HepG2 (cell line): ENCODE measurements around the gene DLX4. TPM values are rescaled to one million over a fixed set of nuclear protein-coding genes. Genes with fewer than 3 reads are reported as not detected.

Source experiments
- ARHGAP35 ChIP-seq: sonication (generic); formaldehyde crosslinking; IDR thresholded peaks from 2 replicates; pipeline ENCODE4 v1.9.0; 2022; ENCODE audit warnings: mild to moderate bottlenecking, inconsistent platforms, moderate library complexity, missing genetic modification reagents, borderline replicate concordance
- DR1 ChIP-seq: sonication (generic); formaldehyde crosslinking; IDR thresholded peaks from 2 replicates; pipeline ENCODE4 v1.8.0; 2021; ENCODE audit warnings: mild to moderate bottlenecking, missing genetic modification reagents, inconsistent platforms
- JARID2 ChIP-seq: sonication (generic); formaldehyde crosslinking; IDR thresholded peaks from 2 replicates; pipeline ENCODE4 v1.8.1; 2023; ENCODE audit warnings: missing genetic modification reagents, inconsistent platforms; ENCODE audit not compliant: insufficient replicate concordance
- JUN ChIP-seq: sonication (generic); formaldehyde crosslinking; IDR thresholded peaks from 2 replicates; pipeline ENCODE4 v1.4.0; 2020; ENCODE audit warnings: mild to moderate bottlenecking, missing genetic modification reagents
- JUNB ChIP-seq: sonication (generic); formaldehyde crosslinking; IDR thresholded peaks from 2 replicates; pipeline ENCODE4 v1.8.0; 2022; ENCODE audit warnings: missing genetic modification reagents, mild to moderate bottlenecking, borderline replicate concordance
- MLLT10 ChIP-seq: sonication (generic); formaldehyde crosslinking; IDR thresholded peaks from 2 replicates; pipeline ENCODE4 v1.4.0; 2020; ENCODE audit warnings: missing genetic modification reagents
- SNAPC2 ChIP-seq: sonication (generic); formaldehyde crosslinking; IDR thresholded peaks from 2 replicates; pipeline ENCODE4 v1.8.1; 2022; ENCODE audit warnings: mild to moderate bottlenecking, missing genetic modification reagents
- SRF ChIP-seq: IDR thresholded peaks from 2 replicates; pipeline ENCODE4 v1.6.1; 2011; ENCODE audit warnings: mild to moderate bottlenecking, low read depth, low read length, moderate library complexity
- ZNF253 ChIP-seq: sonication (generic); formaldehyde crosslinking; IDR thresholded peaks from 2 replicates; pipeline ENCODE4 v1.8.0; 2022; ENCODE audit warnings: mild to moderate bottlenecking, missing genetic modification reagents, borderline replicate concordance
- ZNF333 ChIP-seq: sonication (generic); formaldehyde crosslinking; IDR thresholded peaks from 2 replicates; pipeline ENCODE4 v1.4.0; 2020; ENCODE audit warnings: mild to moderate bottlenecking, missing genetic modification reagents, borderline replicate concordance
- ZNF431 ChIP-seq: sonication (generic); formaldehyde crosslinking; IDR thresholded peaks from 2 replicates; pipeline ENCODE4 v1.9.0; 2022; ENCODE audit warnings: missing genetic modification reagents, low read depth, mild to moderate bottlenecking, borderline replicate concordance
- ZNF577 ChIP-seq: sonication (generic); formaldehyde crosslinking; IDR thresholded peaks from 2 replicates; pipeline ENCODE4 v1.4.0; 2020; ENCODE audit warnings: mild to moderate bottlenecking, low read depth, missing genetic modification reagents, borderline replicate concordance
- ZNF768 ChIP-seq: sonication (generic); formaldehyde crosslinking; IDR thresholded peaks from 2 replicates; pipeline ENCODE4 v1.4.0; 2020; ENCODE audit warnings: missing genetic modification reagents
- ZNF841 ChIP-seq: sonication (generic); formaldehyde crosslinking; IDR thresholded peaks from 2 replicates; pipeline ENCODE4 v1.8.1; 2023; ENCODE audit warnings: missing genetic modification reagents, borderline replicate concordance
- polyA plus RNA-seq, 8 experiments: library from polyadenylated mRNA; depleted of rRNA in 3 of 8; stranded (reverse) in 7 of 8; unstranded in 1 of 8; fragments of >200 nt; fragmentation: Illumina TruSeq in 4 of 8; extraction: Trizol in 4 of 8; gene quantifications; 2 replicates each; pipeline versions ENCODE4 v1.2.1 to v1.2.3, GENCODE V29; 2011 to 2016; ENCODE audit warnings: low read depth in 4 of 8, missing spikeins in 1 of 8, mixed read lengths in 1 of 8; ENCODE audit not compliant: insufficient read depth in 1 of 8
- total RNA-seq, 5 experiments: library from RNA; depleted of rRNA; stranded (reverse); fragments of >200 nt; fragmentation: Illumina TruSeq; extraction: Trizol; gene quantifications; 2 replicates each; pipeline ENCODE4 v1.2.3, GENCODE V29; 2016; ENCODE audit warnings: low read depth in 1 of 5
- TF ChIP-seq, protein P1 (sequence below), 2 experiments: fragments of 450-650 bp in 1 of 2; sonication (generic) in 1 of 2; formaldehyde crosslinking in 1 of 2; IDR thresholded peaks; 2 replicates each; pipeline versions ENCODE4 v1.6.1 to v1.8.0; 2016 to 2022; ENCODE audit warnings: antibody characterized with exemption in 1 of 2, mild to moderate bottlenecking in 1 of 2, missing genetic modification reagents in 1 of 2
- TF ChIP-seq, protein P2 (sequence below): sonication (generic); formaldehyde crosslinking; IDR thresholded peaks from 2 replicates; pipeline ENCODE4 v1.4.0; 2020; ENCODE audit warnings: low read depth, mild to moderate bottlenecking, missing genetic modification reagents
- TF ChIP-seq, protein P3 (sequence below): sonication (generic); formaldehyde crosslinking; IDR thresholded peaks from 2 replicates; pipeline ENCODE4 v1.4.0; 2020; ENCODE audit warnings: missing genetic modification reagents, borderline replicate concordance

The DLX4 gene
- total and polyA plus RNA-seq, 2 of the 13 experiments (the other 11 are each of a cell fraction or from before 2014, with no cell fraction given): 0.55 to 2.3 TPM

DNA sequence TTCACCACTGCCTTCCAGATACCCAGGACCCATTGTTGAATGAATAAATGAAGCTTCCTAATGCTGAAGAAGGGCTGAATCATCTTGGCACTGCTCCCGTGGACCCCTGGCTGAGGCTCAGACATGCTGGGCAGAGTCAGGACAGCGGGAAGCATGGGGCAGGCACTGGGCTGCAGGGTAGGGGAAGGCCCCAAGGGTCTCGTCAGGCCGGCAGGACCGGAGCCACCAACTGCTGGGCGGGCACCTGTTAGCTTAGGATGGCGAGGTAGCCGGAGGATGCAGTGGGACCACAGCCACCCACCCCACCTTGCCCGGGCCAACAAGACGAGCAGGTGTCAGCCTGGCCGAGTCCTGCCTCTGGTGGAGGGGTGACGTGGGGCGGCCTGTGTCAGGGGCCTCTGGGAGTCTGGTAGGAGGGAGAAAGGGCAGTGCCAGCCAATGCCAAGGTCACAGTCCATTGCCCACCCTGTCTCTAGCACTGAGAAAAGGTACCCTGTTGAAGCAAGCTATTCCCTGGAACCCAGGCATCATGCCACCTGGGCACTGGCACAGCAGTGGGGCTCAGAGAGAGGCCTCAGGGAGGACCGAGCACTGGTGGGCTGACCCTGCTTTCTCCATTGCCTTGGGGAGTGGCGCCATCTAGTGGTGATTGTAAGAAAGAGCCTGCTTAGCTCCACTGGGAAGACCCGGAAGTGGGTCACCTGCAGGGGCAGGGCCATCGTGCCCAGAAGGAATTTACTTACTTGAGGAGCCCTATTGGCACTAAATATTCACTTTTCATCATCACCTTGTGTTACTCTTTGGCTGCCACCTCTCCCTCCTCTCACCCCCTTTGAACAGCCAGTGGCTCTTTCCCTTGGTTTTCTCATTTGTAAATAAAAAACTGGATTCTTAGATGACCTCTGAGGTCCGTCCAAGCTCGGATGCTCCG is 29.0 kb downstream of the DLX4 start (continued):
- TF ChIP-seq, protein P1, sequence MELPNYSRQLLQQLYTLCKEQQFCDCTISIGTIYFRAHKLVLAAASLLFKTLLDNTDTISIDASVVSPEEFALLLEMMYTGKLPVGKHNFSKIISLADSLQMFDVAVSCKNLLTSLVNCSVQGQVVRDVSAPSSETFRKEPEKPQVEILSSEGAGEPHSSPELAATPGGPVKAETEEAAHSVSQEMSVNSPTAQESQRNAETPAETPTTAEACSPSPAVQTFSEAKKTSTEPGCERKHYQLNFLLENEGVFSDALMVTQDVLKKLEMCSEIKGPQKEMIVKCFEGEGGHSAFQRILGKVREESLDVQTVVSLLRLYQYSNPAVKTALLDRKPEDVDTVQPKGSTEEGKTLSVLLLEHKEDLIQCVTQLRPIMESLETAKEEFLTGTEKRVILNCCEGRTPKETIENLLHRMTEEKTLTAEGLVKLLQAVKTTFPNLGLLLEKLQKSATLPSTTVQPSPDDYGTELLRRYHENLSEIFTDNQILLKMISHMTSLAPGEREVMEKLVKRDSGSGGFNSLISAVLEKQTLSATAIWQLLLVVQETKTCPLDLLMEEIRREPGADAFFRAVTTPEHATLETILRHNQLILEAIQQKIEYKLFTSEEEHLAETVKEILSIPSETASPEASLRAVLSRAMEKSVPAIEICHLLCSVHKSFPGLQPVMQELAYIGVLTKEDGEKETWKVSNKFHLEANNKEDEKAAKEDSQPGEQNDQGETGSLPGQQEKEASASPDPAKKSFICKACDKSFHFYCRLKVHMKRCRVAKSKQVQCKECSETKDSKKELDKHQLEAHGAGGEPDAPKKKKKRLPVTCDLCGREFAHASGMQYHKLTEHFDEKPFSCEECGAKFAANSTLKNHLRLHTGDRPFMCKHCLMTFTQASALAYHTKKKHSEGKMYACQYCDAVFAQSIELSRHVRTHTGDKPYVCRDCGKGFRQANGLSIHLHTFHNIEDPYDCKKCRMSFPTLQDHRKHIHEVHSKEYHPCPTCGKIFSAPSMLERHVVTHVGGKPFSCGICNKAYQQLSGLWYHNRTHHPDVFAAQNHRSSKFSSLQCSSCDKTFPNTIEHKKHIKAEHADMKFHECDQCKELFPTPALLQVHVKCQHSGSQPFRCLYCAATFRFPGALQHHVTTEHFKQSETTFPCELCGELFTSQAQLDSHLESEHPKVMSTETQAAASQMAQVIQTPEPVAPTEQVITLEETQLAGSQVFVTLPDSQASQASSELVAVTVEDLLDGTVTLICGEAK (IDR thresholded peaks at IDR 0.05): no peak
- TF ChIP-seq, protein P1 (CRISPR knock-in tag; IDR thresholded peaks at IDR 0.05): no peak
- TF ChIP-seq JARID2 (CRISPR knock-in tag) (no peak), SRF (no peak), ARHGAP35 (CRISPR knock-in tag) (no peak), ZNF431 (CRISPR knock-in tag) (no peak), ZNF577 (CRISPR knock-in tag) (no peak), JUNB (CRISPR knock-in tag) (peak; percentile 57; the same call in 1 of the 2 replicates), JUN (CRISPR knock-in tag) (no peak), SNAPC2 (CRISPR knock-in tag) (0 out of 2 replicates have a peak, but pooled peaks have one; percentile 24), MLLT10 (CRISPR knock-in tag) (no peak), ZNF841 (CRISPR knock-in tag) (no peak), DR1 (no peak), ZNF333 (CRISPR knock-in tag) (no peak), ZNF768 (CRISPR knock-in tag) (0 out of 2 replicates have a peak, but pooled peaks have one; percentile 39), ZNF253 (no peak)
- TF ChIP-seq, protein P2, sequence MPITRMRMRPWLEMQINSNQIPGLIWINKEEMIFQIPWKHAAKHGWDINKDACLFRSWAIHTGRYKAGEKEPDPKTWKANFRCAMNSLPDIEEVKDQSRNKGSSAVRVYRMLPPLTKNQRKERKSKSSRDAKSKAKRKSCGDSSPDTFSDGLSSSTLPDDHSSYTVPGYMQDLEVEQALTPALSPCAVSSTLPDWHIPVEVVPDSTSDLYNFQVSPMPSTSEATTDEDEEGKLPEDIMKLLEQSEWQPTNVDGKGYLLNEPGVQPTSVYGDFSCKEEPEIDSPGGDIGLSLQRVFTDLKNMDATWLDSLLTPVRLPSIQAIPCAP (CRISPR knock-in tag): no peak
- TF ChIP-seq, protein P3, sequence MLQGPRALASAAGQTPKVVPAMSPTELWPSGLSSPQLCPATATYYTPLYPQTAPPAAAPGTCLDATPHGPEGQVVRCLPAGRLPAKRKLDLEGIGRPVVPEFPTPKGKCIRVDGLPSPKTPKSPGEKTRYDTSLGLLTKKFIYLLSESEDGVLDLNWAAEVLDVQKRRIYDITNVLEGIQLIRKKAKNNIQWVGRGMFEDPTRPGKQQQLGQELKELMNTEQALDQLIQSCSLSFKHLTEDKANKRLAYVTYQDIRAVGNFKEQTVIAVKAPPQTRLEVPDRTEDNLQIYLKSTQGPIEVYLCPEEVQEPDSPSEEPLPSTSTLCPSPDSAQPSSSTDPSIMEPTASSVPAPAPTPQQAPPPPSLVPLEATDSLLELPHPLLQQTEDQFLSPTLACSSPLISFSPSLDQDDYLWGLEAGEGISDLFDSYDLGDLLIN (CRISPR knock-in tag): no peak
